ENCODE measurements around the gene DOK7.

GRCh38 chr4:3468804-3469203 lies 5.7 kb downstream of the DOK7 start:
- TF ChIP-seq POLR2A (IDR thresholded peaks at IDR 0.05) (no peak), CTCF (IDR thresholded peaks at IDR 0.05) (no peak)

Data from Peyer's patch (tissue), 4 donors.